HG02870 (cell line): ENCODE data around the gene PTPRF.
"Not testable (repeated sequence)": the region's sequence is repeated elsewhere in the genome, so short reads cannot be mapped to it uniquely, and the experiment has no call there.

Experiments
- ATAC-seq: cut with Tn5 transposase; IDR thresholded peaks from one replicate; pipeline ENCODE4 v1.9.1; 2021; ENCODE audit warnings: mild to moderate bottlenecking, moderate library complexity; ENCODE audit not compliant: unreplicated experiment

PTPRF gene

GRCh38 chr1:43621386-43621785 lies 90.7 kb downstream of the PTPRF start:
- ATAC-seq: no peak

- ATAC-seq: no peak
Observed at GRCh38 chr1:43621861-43622260, 91.2 kb downstream of the PTPRF start.

- ATAC-seq: no peak
Observed at GRCh38 chr1:43622471-43622870, 91.8 kb downstream of the PTPRF start.

GRCh38 chr1:43622901-43623780 lies 92.5 kb downstream of the PTPRF start:
- no peak for ATAC-seq

GRCh38 chr1:43625063-43625780 lies 94.5 kb downstream of the PTPRF start:
- no peak for ATAC-seq

- ATAC-seq: no peak
Observed at GRCh38 chr1:43632135-43632670, 101.5 kb downstream of the PTPRF start.

- ATAC-seq: no peak
Observed at GRCh38 chr1:43634721-43635120, 104.0 kb downstream of the PTPRF start.

GRCh38 chr1:43636006-43636641 lies 105.4 kb downstream of the PTPRF start:
- no peak for ATAC-seq

- ATAC-seq: no peak
Observed at GRCh38 chr1:43637267-43637666, 106.6 kb downstream of the PTPRF start.

GRCh38 chr1:43638381-43638780 lies 107.7 kb downstream of the PTPRF start:
- not testable (repeated sequence) for ATAC-seq

- no peak for ATAC-seq
Observed at GRCh38 chr1:43639976-43640794, 109.5 kb downstream of the PTPRF start.

- ATAC-seq: no peak
Observed at GRCh38 chr1:43644558-43644957, 113.9 kb downstream of the PTPRF start.

- ATAC-seq: no peak
Observed at GRCh38 chr1:43645461-43645860, 114.8 kb downstream of the PTPRF start.

- ATAC-seq: not testable (repeated sequence)
Observed at GRCh38 chr1:43647331-43647730, 116.6 kb downstream of the PTPRF start.

- no peak for ATAC-seq
Observed at GRCh38 chr1:43648221-43648847, 117.7 kb downstream of the PTPRF start.

- no peak for ATAC-seq
Observed at GRCh38 chr1:43648876-43649477, 118.3 kb downstream of the PTPRF start.

- peak; percentile 51 for ATAC-seq
Observed at GRCh38 chr1:43650310-43651085, 119.8 kb downstream of the PTPRF start.

GRCh38 chr1:43651188-43651587 lies 120.5 kb downstream of the PTPRF start:
- ATAC-seq: no peak

GRCh38 chr1:43651902-43652301 lies 121.2 kb downstream of the PTPRF start:
- ATAC-seq: no peak
